ENCODE measurements around the gene SLCO1C1.
"Not testable (repeated sequence)": the region's sequence is repeated elsewhere in the genome, so short reads cannot be mapped to it uniquely, and the experiment has no call there.

SLCO1C1 gene

GRCh38 chr12:20722142-20722541 is 27.0 kb downstream of the SLCO1C1 start:
- TF ChIP-seq ZFX (IDR thresholded peaks at IDR 0.05): no peak
- TF ChIP-seq, protein P1, sequence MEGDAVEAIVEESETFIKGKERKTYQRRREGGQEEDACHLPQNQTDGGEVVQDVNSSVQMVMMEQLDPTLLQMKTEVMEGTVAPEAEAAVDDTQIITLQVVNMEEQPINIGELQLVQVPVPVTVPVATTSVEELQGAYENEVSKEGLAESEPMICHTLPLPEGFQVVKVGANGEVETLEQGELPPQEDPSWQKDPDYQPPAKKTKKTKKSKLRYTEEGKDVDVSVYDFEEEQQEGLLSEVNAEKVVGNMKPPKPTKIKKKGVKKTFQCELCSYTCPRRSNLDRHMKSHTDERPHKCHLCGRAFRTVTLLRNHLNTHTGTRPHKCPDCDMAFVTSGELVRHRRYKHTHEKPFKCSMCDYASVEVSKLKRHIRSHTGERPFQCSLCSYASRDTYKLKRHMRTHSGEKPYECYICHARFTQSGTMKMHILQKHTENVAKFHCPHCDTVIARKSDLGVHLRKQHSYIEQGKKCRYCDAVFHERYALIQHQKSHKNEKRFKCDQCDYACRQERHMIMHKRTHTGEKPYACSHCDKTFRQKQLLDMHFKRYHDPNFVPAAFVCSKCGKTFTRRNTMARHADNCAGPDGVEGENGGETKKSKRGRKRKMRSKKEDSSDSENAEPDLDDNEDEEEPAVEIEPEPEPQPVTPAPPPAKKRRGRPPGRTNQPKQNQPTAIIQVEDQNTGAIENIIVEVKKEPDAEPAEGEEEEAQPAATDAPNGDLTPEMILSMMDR (conservative IDR thresholded peaks at IDR 0.05): no peak
- H3K27ac ChIP-seq: no peak overlapping the region

- H3K27ac ChIP-seq: no peak overlapping the region
- TF ChIP-seq ZFX (IDR thresholded peaks at IDR 0.05): no peak
- TF ChIP-seq, protein P1 (conservative IDR thresholded peaks at IDR 0.05): peak; percentile 26; the same call in 1 of the 2 replicates
These were observed 36.1 kb downstream of the SLCO1C1 start for GRCh38 chr12:20731274-20731673.

GRCh38 chr12:20740972-20741371 is 45.8 kb downstream of the SLCO1C1 start:
- no peak overlapping the region for H3K27ac ChIP-seq
- TF ChIP-seq, protein P1 (conservative IDR thresholded peaks at IDR 0.05): no peak
- no peak for TF ChIP-seq ZFX (IDR thresholded peaks at IDR 0.05)

- no peak overlapping the region for H3K27ac ChIP-seq
- TF ChIP-seq, protein P1 (conservative IDR thresholded peaks at IDR 0.05): no peak
- no peak for TF ChIP-seq ZFX (IDR thresholded peaks at IDR 0.05)
These were observed 53.1 kb downstream of the SLCO1C1 start for GRCh38 chr12:20748198-20748597.

DNA sequence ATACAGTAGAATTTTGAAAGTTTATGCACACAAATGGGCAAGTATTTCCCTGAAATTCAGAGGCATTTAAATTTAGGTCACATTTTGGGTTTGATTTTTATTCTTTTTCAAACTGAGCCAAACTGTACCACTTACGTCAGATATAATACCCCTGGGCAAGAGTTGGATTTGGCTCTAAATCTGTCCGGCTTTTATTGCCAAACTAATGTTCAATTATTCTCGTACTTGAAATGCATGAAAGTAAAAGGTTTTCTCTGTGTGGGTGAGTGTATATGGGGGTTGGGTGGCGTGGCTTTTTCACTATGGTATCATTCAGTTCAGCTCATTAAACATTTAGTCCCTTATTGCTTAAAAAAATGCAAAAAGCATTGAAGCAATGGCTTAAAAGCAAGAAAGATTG is 55.9 kb downstream of the SLCO1C1 start:
- H3K27ac ChIP-seq: no peak overlapping the region
- no peak for TF ChIP-seq ZFX (IDR thresholded peaks at IDR 0.05)
- TF ChIP-seq, protein P1 (conservative IDR thresholded peaks at IDR 0.05): no peak

- H3K27ac ChIP-seq: no peak overlapping the region
These were observed 82.3 kb downstream of the SLCO1C1 start for GRCh38 chr12:20777420-20777819.

GRCh38 chr12:20778969-20779368 is 83.8 kb downstream of the SLCO1C1 start:
- H3K27ac ChIP-seq: no peak overlapping the region
- TF ChIP-seq, protein P1 (conservative IDR thresholded peaks at IDR 0.05): no peak
- no peak for TF ChIP-seq ZFX (IDR thresholded peaks at IDR 0.05)

More at GRCh38 chr12:20777420-20777819, 82.3 kb downstream of the SLCO1C1 start:
- TF ChIP-seq ZFX (IDR thresholded peaks at IDR 0.05): no peak
- TF ChIP-seq, protein P1 (conservative IDR thresholded peaks at IDR 0.05): no peak

- H3K27ac ChIP-seq: not testable (repeated sequence)
These were observed 84.8 kb downstream of the SLCO1C1 start for GRCh38 chr12:20779971-20780370.

GRCh38 chr12:20783796-20784357 is 88.7 kb downstream of the SLCO1C1 start:
- not testable (repeated sequence) for H3K27ac ChIP-seq

Data from C4-2B (cell line).